Coronary artery (tissue), 2 donors: ENCODE results near the gene SLC1A4.
"Not testable (repeated sequence)": the region's sequence is repeated elsewhere in the genome, so short reads cannot be mapped to it uniquely, and the experiment has no call there.

Experiments
- DNase-seq: peaks from one replicate; pipeline ENCODE4 v3.0.0-alpha.2; 2017; ENCODE audit warnings: low spot score
- H3K27ac ChIP-seq, 2 donors: fragments of 200-600 bp; sonication (generic); one replicate each; pipeline ENCODE4 v1.5.1; 2016 to 2019
- H3K4me3 ChIP-seq: fragments of 200-600 bp; sonication (generic); 2 replicates; pipeline ENCODE4 v1.5.1; 2016; ENCODE audit warnings: mild to moderate bottlenecking, moderate library complexity
- CTCF ChIP-seq: fragments of 200-600 bp; sonication (generic); IDR thresholded peaks from one replicate; pipeline ENCODE4 v1.5.1; 2019; ENCODE audit warnings: antibody characterized with exemption

SLC1A4 gene

GRCh38 chr2:65013776-65014175 is 24.6 kb downstream of the SLC1A4 start:
- no peak for TF ChIP-seq CTCF
- no peak overlapping the region for H3K27ac ChIP-seq
- no peak overlapping the region for H3K4me3 ChIP-seq
- DNase-seq: no peak

- TF ChIP-seq CTCF: no peak
- no peak for DNase-seq
- no peak overlapping the region for H3K27ac ChIP-seq
These were observed 26.5 kb downstream of the SLC1A4 start for GRCh38 chr2:65015731-65016130.

GRCh38 chr2:65016789-65017188 is 27.6 kb downstream of the SLC1A4 start:
- no peak for DNase-seq
- H3K27ac ChIP-seq: no peak overlapping the region

More at GRCh38 chr2:65015731-65016130, 26.5 kb downstream of the SLC1A4 start:
- no peak overlapping the region for H3K4me3 ChIP-seq

GRCh38 chr2:65017335-65017734 is 28.1 kb downstream of the SLC1A4 start:
- TF ChIP-seq CTCF: no peak
- DNase-seq: no peak
- H3K27ac ChIP-seq: no peak overlapping the region
- H3K4me3 ChIP-seq: no peak overlapping the region

More at GRCh38 chr2:65016789-65017188, 27.6 kb downstream of the SLC1A4 start:
- no peak for TF ChIP-seq CTCF
- H3K4me3 ChIP-seq: no peak overlapping the region

GRCh38 chr2:65018141-65018582 is 29.0 kb downstream of the SLC1A4 start:
- no peak for DNase-seq
- no peak for TF ChIP-seq CTCF
- no peak overlapping the region for H3K4me3 ChIP-seq
- peak overlapping the region in 1 of 2 donors; percentile 67 for H3K27ac ChIP-seq

GRCh38 chr2:65019010-65019409 is 29.8 kb downstream of the SLC1A4 start:
- no peak for TF ChIP-seq CTCF
- Histone ChIP-seq H3K27ac (no peak overlapping the region), H3K4me3 (no peak overlapping the region)
- DNase-seq: no peak

GRCh38 chr2:65019675-65020195 is 30.5 kb downstream of the SLC1A4 start:
- Histone ChIP-seq H3K27ac (no peak overlapping the region), H3K4me3 (no peak overlapping the region)
- no peak for TF ChIP-seq CTCF
- no peak for DNase-seq

GRCh38 chr2:65020251-65020650 is 31.1 kb downstream of the SLC1A4 start:
- not testable (repeated sequence) for H3K27ac ChIP-seq, DNase-seq, H3K4me3 ChIP-seq
